Epithelial cell of esophagus (primary cell): ENCODE results near the gene CPM.
"Not testable (repeated sequence)": the region's sequence is repeated elsewhere in the genome, so short reads cannot be mapped to it uniquely, and the experiment has no call there.

Experiments used
- DNase-seq: peaks from one replicate; pipeline ENCODE4 v3.0.0; 2010; ENCODE audit warnings: low read depth
- H3K4me3 ChIP-seq: 2 replicates; pipeline ENCODE4 v1.5.1; 2011; ENCODE audit warnings: mild to moderate bottlenecking, low read length, control low read depth
- TF ChIP-seq, protein P1 (sequence below): IDR thresholded peaks from 2 replicates; pipeline ENCODE4 v1.5.1; 2011; ENCODE audit warnings: low read depth, mild to moderate bottlenecking, low read length, control low read depth, inconsistent platforms; ENCODE audit not compliant: insufficient read depth; ENCODE audit errors: missing control alignments

CPM gene

DNA sequence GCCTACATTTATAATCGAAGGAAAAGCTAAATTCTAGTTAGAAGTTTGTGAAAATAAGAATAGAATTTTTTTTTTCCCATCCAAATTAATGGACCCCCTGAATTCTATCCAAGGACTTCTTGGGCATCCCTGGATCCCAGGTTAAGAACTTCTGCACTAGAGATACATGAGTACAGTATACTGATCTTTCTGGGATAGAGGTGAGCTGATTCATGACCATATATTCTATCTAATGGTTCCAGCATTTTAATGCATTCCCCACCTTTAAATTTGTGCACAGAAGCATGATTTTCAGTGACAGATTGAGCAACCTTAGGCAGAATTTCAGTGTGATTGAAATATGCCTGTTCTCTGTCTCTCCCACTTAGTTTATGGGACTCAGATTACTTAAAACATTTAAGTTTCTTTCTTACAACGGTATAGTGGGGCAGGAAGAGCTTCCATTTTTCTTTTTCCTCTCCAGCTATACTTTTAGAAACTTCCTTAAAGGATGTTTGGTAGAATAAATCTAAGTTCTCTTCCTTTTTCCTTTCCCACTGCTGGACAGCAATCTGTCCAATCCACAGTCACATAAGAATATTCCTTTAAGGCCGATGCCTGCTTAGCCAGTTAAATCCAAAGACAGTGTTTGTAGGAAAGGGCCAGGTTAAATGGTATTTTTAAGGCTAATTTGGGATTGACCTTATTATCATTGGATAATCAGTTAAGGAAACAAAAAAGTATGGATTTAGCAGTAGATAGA is 118.3 kb downstream of the CPM start:
- no peak for DNase-seq
- TF ChIP-seq, protein P1, sequence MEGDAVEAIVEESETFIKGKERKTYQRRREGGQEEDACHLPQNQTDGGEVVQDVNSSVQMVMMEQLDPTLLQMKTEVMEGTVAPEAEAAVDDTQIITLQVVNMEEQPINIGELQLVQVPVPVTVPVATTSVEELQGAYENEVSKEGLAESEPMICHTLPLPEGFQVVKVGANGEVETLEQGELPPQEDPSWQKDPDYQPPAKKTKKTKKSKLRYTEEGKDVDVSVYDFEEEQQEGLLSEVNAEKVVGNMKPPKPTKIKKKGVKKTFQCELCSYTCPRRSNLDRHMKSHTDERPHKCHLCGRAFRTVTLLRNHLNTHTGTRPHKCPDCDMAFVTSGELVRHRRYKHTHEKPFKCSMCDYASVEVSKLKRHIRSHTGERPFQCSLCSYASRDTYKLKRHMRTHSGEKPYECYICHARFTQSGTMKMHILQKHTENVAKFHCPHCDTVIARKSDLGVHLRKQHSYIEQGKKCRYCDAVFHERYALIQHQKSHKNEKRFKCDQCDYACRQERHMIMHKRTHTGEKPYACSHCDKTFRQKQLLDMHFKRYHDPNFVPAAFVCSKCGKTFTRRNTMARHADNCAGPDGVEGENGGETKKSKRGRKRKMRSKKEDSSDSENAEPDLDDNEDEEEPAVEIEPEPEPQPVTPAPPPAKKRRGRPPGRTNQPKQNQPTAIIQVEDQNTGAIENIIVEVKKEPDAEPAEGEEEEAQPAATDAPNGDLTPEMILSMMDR: no peak
- H3K4me3 ChIP-seq: no peak overlapping the region

GRCh38 chr12:68813242-68813593 is 119.8 kb downstream of the CPM start:
- peak overlapping the region; percentile 96 for H3K4me3 ChIP-seq
- TF ChIP-seq, protein P1: no peak

DNA sequence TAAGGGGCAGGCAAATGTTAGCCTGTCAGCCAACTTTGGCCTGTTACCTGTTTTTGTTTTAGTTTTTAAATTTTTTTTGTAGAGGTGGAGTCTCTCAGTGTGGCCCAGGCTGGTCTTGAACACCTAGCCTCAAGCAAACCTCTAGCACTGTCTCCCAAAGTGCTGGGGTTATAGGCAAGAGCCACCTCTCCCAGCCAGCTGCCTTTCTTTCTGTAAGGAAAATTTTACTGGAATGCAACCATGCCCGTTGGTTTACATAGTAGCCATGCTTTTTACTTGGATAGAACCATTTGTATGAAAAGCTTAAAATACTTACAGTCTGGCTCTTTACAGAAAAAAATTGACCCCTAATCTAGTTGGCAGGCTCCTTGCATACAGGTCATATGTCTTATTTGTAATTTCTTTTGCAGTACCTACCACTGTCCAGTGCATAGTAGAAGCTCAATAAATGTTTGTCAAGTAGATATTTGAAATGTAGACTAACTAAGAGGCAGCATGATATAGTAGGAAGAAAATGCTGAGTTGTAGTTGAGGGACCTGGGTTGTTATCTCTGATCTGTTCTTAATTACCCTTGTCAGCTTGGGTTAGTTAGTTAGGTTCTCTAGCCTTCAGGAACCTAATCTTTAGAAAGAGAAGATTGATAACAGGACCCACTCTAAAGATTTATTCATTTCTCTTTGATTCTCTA is 120.3 kb downstream of the CPM start:
- TF ChIP-seq, protein P1: no peak
- DNase-seq: no peak
- peak overlapping the region; percentile 96 for H3K4me3 ChIP-seq

More at GRCh38 chr12:68813242-68813593, 119.8 kb downstream of the CPM start:
- no peak for DNase-seq

- peak overlapping the region; percentile 96 for H3K4me3 ChIP-seq
- DNase-seq: not testable (repeated sequence)
These were observed 121.4 kb downstream of the CPM start for GRCh38 chr12:68811573-68811972.

DNA sequence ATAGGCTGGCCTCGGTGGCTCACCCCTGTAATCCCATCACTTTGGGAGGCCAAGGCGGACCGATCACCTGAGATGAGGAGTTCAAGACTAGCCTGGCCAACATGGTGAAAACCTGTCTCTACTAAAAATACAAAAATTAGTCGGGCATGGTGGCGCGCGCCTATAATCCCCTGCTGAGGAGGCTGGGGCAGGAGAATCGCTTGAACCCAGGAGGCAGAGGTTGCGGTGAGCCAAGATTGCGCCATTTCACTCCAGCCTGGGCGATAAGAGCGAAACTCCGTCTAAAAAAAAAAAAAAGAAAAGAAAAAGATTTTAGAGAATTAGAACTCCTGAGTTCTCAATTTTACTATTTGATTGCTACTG is 123.0 kb downstream of the CPM start:
- peak overlapping the region; percentile 96 for H3K4me3 ChIP-seq
- DNase-seq: not testable (repeated sequence)

GRCh38 chr12:68809190-68810026 is 123.6 kb downstream of the CPM start:
- H3K4me3 ChIP-seq: peak overlapping the region; percentile 96
- no peak for DNase-seq
- TF ChIP-seq, protein P1: no peak

DNA sequence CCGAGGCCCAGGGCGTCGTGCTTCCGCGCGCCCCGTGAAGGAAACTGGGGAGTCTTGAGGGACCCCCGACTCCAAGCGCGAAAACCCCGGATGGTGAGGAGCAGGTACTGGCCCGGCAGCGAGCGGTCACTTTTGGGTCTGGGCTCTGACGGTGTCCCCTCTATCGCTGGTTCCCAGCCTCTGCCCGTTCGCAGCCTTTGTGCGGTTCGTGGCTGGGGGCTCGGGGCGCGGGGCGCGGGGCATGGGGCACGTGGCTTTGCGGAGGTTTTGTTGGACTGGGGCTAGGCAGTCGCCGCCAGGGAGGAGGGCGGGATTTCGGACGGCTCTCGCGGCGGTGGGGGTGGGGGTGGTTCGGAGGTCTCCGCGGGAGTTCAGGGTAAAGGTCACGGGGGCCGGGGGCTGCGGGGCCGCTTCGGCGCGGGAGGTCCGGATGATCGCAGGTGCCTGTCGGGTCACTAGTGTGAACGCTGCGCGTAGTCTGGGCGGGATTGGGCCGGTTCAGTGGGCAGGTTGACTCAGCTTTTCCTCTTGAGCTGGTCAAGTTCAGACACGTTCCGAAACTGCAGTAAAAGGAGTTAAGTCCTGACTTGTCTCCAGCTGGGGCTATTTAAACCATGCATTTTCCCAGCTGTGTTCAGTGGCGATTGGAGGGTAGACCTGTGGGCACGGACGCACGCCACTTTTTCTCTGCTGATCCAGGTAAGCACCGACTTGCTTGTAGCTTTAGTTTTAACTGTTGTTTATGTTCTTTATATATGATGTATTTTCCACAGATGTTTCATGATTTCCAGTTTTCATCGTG is 124.4 kb downstream of the CPM start:
- TF ChIP-seq, protein P1: no peak
- peak overlapping the region; percentile 96 for H3K4me3 ChIP-seq
- peak; percentile 100 for DNase-seq
